Ureter (tissue), 1 donor: ENCODE measurements around the gene ROBO2. TPM values are rescaled to one million over a fixed set of nuclear protein-coding genes. Genes with fewer than 3 reads are reported as not detected.

Source experiments
- DNase-seq: peaks from one replicate; pipeline ENCODE4 v3.0.0-alpha.2; 2020; ENCODE audit warnings: low spot score
- total RNA-seq: library from RNA; stranded (reverse); gene quantifications from one replicate; pipeline ENCODE4 v1.2.4, GENCODE V29; 2023
- donor health status: DM: yes; HTN: yes; CAD: no.

The ROBO2 gene
- total RNA-seq, 1 donor from 2014 or later, result 0.39 TPM

- no peak for DNase-seq
These were observed 12.2 kb downstream of the ROBO2 start for GRCh38 chr3:77052051-77052501.

GRCh38 chr3:77052733-77053670, 13.1 kb downstream of the ROBO2 start:
- DNase-seq, result no peak

GRCh38 chr3:77053795-77054194, 13.9 kb downstream of the ROBO2 start:
- no peak for DNase-seq

GRCh38 chr3:77055841-77056341, 16.0 kb downstream of the ROBO2 start:
- no peak for DNase-seq

- no peak for DNase-seq
These were observed 19.5 kb downstream of the ROBO2 start for GRCh38 chr3:77059354-77059753.

GRCh38 chr3:77063423-77063822, 23.5 kb downstream of the ROBO2 start:
- DNase-seq, result no peak

GRCh38 chr3:77065750-77066149, 25.9 kb downstream of the ROBO2 start:
- DNase-seq, result no peak

GRCh38 chr3:77066829-77067228, 26.9 kb downstream of the ROBO2 start:
- no peak for DNase-seq

- DNase-seq, result no peak
These were observed 28.9 kb downstream of the ROBO2 start for GRCh38 chr3:77068808-77069207.

- DNase-seq, result no peak
These were observed 31.5 kb downstream of the ROBO2 start for GRCh38 chr3:77071364-77071763.

- DNase-seq, result no peak
These were observed 31.9 kb downstream of the ROBO2 start for GRCh38 chr3:77071809-77072208.

- DNase-seq, result no peak
These were observed 32.3 kb downstream of the ROBO2 start for GRCh38 chr3:77072232-77072631.

GRCh38 chr3:77078279-77078678, 38.4 kb downstream of the ROBO2 start:
- DNase-seq, result no peak

GRCh38 chr3:77079988-77080610, 40.2 kb downstream of the ROBO2 start:
- DNase-seq, result no peak

GRCh38 chr3:77081240-77081661, 41.4 kb downstream of the ROBO2 start:
- DNase-seq, result no peak

- DNase-seq, result no peak
These were observed 44.6 kb downstream of the ROBO2 start for GRCh38 chr3:77084511-77084910.

- no peak for DNase-seq
These were observed 46.5 kb downstream of the ROBO2 start for GRCh38 chr3:77086408-77086807.

GRCh38 chr3:77091809-77092208, 51.9 kb downstream of the ROBO2 start:
- no peak for DNase-seq

GRCh38 chr3:77093101-77093500, 53.2 kb downstream of the ROBO2 start:
- no peak for DNase-seq

GRCh38 chr3:77096145-77096544, 56.2 kb downstream of the ROBO2 start:
- DNase-seq, result no peak

GRCh38 chr3:77096966-77097890, 57.3 kb downstream of the ROBO2 start:
- no peak for DNase-seq
